ENCODE results near the gene ARMH2.
"Not testable (repeated sequence)": the region's sequence is repeated elsewhere in the genome, so short reads cannot be mapped to it uniquely, and the experiment has no call there.

ARMH2 gene

DNA sequence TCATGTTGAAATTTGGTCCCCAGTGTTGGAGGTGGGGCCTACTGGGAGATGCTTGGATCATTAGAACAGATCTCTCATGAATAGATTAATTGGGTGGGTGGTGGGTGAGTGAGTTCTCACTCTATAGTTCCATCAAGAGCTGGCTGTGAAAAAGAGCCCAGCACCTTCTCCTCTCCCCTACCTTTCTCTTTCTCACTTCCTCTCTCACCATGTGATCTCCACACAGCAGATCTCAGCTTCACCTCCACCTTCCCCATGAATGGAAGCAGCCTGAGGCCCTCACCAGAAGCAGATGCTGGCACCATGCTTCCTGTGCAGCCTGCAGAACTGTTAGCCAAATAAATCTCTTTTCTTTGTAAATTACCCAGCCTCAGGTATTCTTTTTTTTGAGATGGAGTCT lies 36.9 kb downstream of the ARMH2 start:
- no peak for DNase-seq

DNA sequence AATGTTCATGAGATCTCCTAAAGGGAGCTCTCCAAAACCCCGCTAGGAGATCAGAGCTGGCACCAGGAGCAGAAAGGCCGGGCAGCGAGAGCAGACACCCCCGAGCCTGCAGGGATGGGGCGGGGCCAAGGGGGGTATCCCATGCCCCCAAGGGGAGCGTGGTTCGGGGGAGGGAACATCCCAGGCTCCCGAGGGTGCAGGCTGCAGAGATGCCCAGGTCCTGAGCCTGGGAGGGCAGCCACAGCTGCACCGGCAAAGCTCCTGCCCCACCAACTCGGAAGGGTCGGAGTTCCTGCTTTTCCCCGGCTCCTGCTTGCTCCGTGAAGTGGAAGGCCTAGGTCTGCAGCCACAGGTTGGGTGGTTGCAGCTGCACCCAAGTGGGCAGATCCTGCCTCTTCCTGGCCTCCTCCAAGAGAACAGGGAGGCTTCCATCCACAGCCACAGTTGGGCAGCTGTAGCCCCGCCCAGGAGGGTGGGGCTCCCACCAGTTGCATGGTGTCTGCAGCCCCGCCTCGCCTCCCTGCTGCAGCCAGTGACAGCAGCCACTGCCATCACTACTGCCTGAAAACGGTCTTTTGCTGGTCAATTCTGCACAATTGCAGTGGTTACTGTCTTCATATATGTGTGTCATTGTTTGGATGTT lies 37.4 kb downstream of the ARMH2 start:
- no peak for DNase-seq

DNA sequence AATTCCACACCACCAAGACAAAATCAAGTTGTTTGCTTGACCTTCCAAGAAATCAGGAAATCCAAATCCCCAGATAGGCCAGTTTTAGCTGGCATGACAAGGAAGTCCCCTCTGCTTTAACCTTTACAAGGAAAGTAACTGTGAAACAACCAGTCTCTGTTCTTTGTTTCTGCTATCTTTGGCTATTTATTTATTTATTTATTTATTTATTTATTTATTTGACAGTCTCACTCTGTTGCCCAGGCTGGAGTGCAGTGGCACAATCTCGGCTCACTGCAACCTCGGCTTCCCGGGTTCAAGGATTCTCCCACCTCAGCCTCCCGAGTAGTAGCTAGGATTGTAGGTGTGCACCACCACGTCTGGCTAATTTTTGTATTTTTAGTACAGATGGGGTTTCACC lies 38.5 kb downstream of the ARMH2 start:
- no peak for DNase-seq

DNA sequence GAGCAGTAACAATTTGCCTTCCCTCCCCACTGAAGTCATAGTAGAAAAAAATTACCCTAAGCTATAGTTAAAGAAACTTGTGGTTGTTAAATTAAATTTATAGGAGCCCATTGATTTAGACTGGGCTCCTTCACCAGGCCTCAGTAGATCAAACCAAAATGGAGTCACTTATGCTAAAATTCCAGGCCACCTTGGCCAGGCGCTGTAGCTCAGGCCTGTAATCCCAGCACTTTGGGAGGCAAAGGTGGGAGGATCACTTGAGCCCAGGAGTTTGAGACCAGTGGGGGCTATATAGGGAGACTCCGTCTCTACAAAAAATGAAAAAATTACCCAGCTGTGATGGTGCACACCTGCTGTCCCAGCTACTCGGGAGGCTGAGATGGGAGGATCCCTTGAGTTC lies 39.0 kb downstream of the ARMH2 start:
- DNase-seq = no peak

DNA sequence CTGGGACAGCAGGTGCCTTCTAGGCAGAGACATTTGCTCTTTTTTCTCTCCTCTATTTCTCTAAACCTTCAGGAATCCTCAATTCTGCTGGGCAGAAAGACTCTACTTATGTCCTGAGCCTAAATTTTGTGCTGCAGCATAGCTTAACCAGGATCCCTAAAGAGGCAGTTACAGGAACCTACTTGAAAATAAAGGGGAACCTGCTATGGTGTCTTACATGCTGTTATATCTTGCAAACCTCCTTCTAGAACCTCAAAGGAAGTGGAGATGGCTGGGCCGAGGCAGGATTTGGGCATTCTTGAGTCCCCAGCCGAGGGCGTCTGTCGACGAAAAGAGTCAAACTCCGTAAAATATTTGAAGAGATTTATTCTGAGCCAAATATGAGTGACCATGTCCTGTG lies 41.1 kb downstream of the ARMH2 start:
- DNase-seq = no peak

DNA sequence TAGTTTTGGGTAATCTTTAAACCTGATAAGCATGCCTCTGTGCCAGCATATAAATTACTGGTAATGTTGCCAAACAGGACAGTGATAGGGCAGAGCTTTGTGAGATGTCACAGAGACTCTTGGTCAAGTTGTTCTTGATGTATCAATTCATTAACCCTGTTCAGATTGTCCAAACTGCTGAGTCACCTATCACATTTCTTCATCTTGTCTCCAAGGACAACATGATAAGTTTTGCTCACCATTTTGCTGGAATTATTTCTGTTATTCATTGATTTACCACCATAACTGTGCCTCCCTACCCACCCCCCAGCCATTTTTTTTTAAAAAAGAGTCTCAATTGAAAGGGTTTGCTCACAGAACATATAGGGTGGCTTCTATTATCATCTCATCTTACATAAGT lies 43.4 kb downstream of the ARMH2 start:
- DNase-seq = no peak

DNA sequence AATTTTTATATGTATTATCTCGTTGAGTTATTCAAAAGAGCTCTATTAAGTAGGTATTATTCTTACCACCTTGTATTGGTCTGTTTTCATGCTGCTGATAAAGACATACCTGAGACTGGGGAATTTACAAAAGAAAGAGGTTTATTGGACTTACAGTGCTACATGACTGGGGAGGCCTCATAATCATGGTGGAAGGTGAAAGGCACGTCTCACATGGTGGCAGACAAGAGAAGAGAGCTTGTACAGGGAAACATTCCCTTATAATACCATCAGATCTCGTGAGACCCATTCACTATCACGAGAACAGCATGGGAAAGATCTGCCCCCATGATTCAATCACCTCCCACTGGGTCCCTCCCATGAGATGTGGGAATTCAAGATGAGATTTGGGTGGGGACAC lies 44.3 kb downstream of the ARMH2 start:
- not testable (repeated sequence) for DNase-seq

DNA sequence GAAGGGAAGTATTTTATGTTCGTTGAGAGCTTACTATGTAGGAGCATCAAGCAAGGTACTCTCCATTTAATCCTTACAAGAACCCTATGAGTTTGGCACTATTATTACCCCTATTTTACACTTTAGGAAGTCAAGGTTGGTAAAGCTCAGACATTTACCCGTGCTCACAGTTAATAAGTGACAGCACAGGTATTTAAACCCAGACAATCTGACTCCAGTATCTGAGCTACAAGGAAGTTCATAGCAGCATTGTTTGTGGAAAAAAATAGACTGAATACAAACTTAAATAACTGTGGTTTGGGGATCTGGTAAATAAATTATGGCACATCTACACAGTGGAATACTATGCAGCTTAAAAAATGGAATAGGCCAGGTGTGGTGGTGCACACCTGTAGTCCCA lies 45.2 kb downstream of the ARMH2 start:
- DNase-seq = no peak

DNA sequence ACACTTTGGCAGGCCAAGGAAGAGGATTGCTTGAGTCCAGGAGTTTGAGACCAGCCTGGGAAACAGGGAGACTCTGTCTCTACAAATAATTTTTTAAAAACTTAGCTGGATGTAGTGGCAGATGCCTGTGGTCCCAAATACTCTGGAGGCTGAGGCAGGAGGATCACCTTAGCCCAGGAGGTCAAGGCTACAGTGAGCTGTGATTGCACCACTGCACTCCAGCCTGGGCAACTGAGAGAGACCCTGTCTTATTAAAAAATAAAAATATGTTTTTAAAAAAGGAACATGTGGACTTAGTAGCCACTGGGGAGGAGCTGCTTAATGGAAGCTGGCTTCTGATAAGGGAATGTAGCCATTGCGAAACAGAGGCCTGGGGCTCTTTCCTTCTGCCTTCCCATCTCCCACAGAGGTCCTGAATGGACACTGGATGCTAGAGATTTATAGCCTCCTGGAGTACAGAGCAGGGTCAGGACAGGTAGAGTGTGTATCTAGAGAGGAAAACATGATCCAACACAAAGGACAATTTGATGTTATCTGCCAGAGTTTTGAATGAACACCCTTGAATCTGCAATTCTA lies 45.7 kb downstream of the ARMH2 start:
- DNase-seq = no peak

DNA sequence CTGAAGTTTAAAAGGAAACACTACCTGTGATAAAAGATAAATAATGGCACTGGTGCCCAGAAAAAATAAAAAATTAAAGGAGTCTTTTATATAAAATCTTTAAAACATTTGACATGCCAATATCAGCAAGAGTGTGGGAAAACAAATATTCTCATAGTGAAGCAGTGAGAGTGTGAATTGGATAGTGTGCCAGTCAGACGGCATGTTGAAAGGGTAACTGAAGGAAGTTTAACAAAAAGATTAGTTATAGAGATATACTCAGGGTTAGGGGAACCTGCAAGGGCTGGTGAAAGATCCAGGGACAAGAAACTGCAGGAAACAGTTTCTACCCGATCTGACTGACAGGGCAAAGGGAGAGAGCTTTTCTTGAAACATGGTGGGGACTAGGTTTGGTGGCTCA lies 46.2 kb downstream of the ARMH2 start:
- DNase-seq = no peak

DNA sequence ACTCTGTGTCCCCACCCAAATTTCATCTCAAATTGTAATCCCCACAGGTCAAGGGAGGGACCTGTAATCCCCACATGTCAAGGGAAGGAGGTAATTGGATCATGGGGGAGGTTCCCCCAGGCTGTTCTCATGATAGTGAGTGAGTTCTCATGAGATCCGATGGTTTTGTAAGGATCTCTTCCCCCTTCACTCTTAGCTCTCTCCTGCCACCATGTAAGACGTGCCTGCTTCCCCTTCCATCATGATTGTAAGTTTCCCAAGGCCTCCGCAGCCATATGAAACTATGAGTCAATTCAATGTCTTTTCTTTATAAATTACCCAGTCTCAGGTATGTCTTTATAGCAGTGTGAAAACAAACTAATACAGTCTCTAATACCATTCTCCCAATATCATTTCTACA lies 47.8 kb downstream of the ARMH2 start:
- DNase-seq = not testable (repeated sequence)

DNA sequence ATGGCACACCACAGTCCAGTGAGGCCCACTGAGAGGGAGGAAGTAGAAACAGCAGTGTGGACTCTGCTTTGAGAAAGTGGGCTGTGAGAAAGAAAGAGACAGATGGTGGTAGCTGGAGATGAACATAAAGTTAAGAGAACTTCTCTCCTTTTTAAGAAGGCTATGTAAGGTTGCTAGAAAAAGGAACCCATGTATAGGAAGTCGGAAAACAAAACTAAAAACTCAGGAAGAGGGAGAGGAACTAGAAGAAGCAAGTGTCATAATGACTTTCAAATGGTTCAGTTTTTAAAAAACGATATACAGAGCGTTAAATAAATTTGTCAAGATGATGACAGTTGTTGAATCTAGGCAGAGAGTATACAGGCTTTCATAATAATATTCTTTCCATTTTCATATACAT lies 49.4 kb downstream of the ARMH2 start:
- DNase-seq = no peak
